Kasumi-1 (cell line): ENCODE measurements around the gene VEZF1.

Experiments used
- DNase-seq, 2 experiments: peaks; one replicate each; lab custom pipeline; 2025; lab: John Stamatoyannopoulos, UW

Gene VEZF1

GRCh38 chr17:57949649-57950048 is 38.4 kb downstream of the VEZF1 start:
- DNase-seq: peak in 1 of 2 experiments; percentile 22

GRCh38 chr17:57948555-57949420 is 39.3 kb downstream of the VEZF1 start:
- DNase-seq: peak; percentile 49 to 54

GRCh38 chr17:57948169-57948554 is 39.9 kb downstream of the VEZF1 start:
- no peak for DNase-seq

GRCh38 chr17:57947369-57947768 is 40.7 kb downstream of the VEZF1 start:
- DNase-seq: no peak

- DNase-seq: peak; percentile 34 to 48
Measured at GRCh38 chr17:57946798-57947358, 41.2 kb downstream of the VEZF1 start.

- no peak for DNase-seq
Measured at GRCh38 chr17:57945996-57946797, 41.9 kb downstream of the VEZF1 start.

- no peak for DNase-seq
Measured at GRCh38 chr17:57944908-57945307, 43.1 kb downstream of the VEZF1 start.

- no peak for DNase-seq
Measured at GRCh38 chr17:57943645-57944044, 44.4 kb downstream of the VEZF1 start.

- peak; percentile 33 to 35 for DNase-seq
Measured at GRCh38 chr17:57943140-57943539, 44.9 kb downstream of the VEZF1 start.

GRCh38 chr17:57941384-57942370 is 46.4 kb downstream of the VEZF1 start:
- no peak for DNase-seq

- no peak for DNase-seq
Measured at GRCh38 chr17:57940653-57941329, 47.3 kb downstream of the VEZF1 start.

GRCh38 chr17:57940231-57940630 is 47.8 kb downstream of the VEZF1 start:
- DNase-seq: no peak

GRCh38 chr17:57939797-57940196 is 48.3 kb downstream of the VEZF1 start:
- DNase-seq: peak; percentile 84 to 91

GRCh38 chr17:57938061-57938502 is 50.0 kb downstream of the VEZF1 start:
- no peak for DNase-seq

- no peak for DNase-seq
Measured at GRCh38 chr17:57937492-57937891, 50.6 kb downstream of the VEZF1 start.

GRCh38 chr17:57935833-57936807 is 51.9 kb downstream of the VEZF1 start:
- DNase-seq: no peak

- no peak for DNase-seq
Measured at GRCh38 chr17:57931488-57932137, 56.4 kb downstream of the VEZF1 start.

- DNase-seq: no peak
Measured at GRCh38 chr17:57930239-57930638, 57.8 kb downstream of the VEZF1 start.

GRCh38 chr17:57929386-57929785 is 58.7 kb downstream of the VEZF1 start:
- no peak for DNase-seq
